Panc1 (cell line): ENCODE measurements around the gene CANT1. TPM values are rescaled to one million over a fixed set of nuclear protein-coding genes. Genes with fewer than 3 reads are reported as not detected.

Source experiments
- ATAC-seq: fragments of 200-7000 bp; cut with Tn5 transposase; 2 replicates; pipeline ENCODE4 v1.9.1; 2020; ENCODE audit warnings: mild to moderate bottlenecking, moderate library complexity
- BruUV-seq: library from RNA; stranded (reverse); fragments of 400-500 nt; replicated peaks from 2 replicates; lab custom pipeline; 2021; lab: Mats Ljungman, UMichigan
- CTCF ChIA-PET: fragments of 300-600 bp; sonication (Branson Sonifier 250); formaldehyde crosslinking; loops from one replicate; lab custom pipeline; 2022; ENCODE audit warnings: antibody characterized with exemption; lab: Charles Lee
- POLR2A ChIA-PET: fragments of 300-600 bp; sonication (Branson Sonifier 250); formaldehyde crosslinking; loops from one replicate; lab custom pipeline; 2022; ENCODE audit warnings: antibody characterized with exemption; lab: Charles Lee
- DNase-seq: peaks from one replicate; pipeline ENCODE4 v3.0.0-alpha.2; 2010; ENCODE audit warnings: low read depth, low spot score
- H3K27ac ChIP-seq: 2 replicates; pipeline ENCODE4 v1.5.1; 2011; ENCODE audit warnings: mild to moderate bottlenecking, low read length, inconsistent platforms
- H3K27me3 ChIP-seq: fragments of 200-500 bp; sonication (Bioruptor generic); 2 replicates; pipeline ENCODE4 v1.6.0; 2014; ENCODE audit warnings: low read length, inconsistent platforms; ENCODE audit not compliant: control insufficient read depth, insufficient read depth
- H3K36me3 ChIP-seq: fragments of 200-500 bp; sonication (Bioruptor generic); 2 replicates; pipeline ENCODE4 v1.5.1; 2014; ENCODE audit warnings: inconsistent platforms, mild to moderate bottlenecking, low read length, moderate library complexity; ENCODE audit not compliant: control insufficient read depth, insufficient read depth
- H3K4me1 ChIP-seq: 2 replicates; pipeline ENCODE4 v1.5.1; 2011; ENCODE audit warnings: inconsistent platforms, mild to moderate bottlenecking, low read length, moderate library complexity; ENCODE audit not compliant: control insufficient read depth, insufficient read depth
- H3K4me3 ChIP-seq, 2 experiments: 2 replicates each; pipeline ENCODE4 v1.5.1; 2011 to 2012; ENCODE audit warnings: low read depth in 2 of 2, low read length in 2 of 2, mild to moderate bottlenecking in 2 of 2, inconsistent platforms in 1 of 2, moderate library complexity in 1 of 2
- H3K9me3 ChIP-seq: fragments of 200-500 bp; sonication (Bioruptor generic); 2 replicates; pipeline ENCODE4 v1.5.1; 2014; ENCODE audit warnings: low read depth, mild to moderate bottlenecking, inconsistent platforms, low read length, moderate library complexity; ENCODE audit not compliant: control insufficient read depth, insufficient read depth
- CTCF ChIP-seq: fragments of 450-650 bp; IDR thresholded peaks from 2 replicates; pipeline ENCODE4 v1.5.1; 2017; ENCODE audit warnings: mild to moderate bottlenecking
- POLR2AphosphoS5 ChIP-seq: IDR thresholded peaks from 2 replicates; pipeline ENCODE4 v1.6.1; 2012; ENCODE audit warnings: mild to moderate bottlenecking, low read depth, low read length, moderate library complexity
- REST ChIP-seq, 2 experiments: IDR thresholded peaks; 2 replicates each; pipeline ENCODE4 v1.6.1; 2011 to 2012; ENCODE audit warnings: low read depth in 2 of 2, control low read depth in 1 of 2, low read length in 1 of 2, mild to moderate bottlenecking in 1 of 2, moderate library complexity in 1 of 2; ENCODE audit not compliant: insufficient read depth in 1 of 2
- SIN3A ChIP-seq: IDR thresholded peaks from 2 replicates; pipeline ENCODE4 v1.6.1; 2012; ENCODE audit warnings: low read depth, mild to moderate bottlenecking, low read length, moderate library complexity, borderline replicate concordance; ENCODE audit not compliant: insufficient read depth
- TCF7L2 ChIP-seq: IDR thresholded peaks from 2 replicates; pipeline ENCODE4 v1.6.1; 2011; ENCODE audit warnings: mild to moderate bottlenecking, low read depth, low read length, inconsistent platforms
- in situ Hi-C: cut with HindIII; loops from 2 replicates; pipeline ENCODE4 v1.10.0; 2016; ENCODE audit warnings: low sequenced_read_pairs, low pct_unique_long_range_greater_than_20kb
- intact Hi-C: fragments of 100-400 bp; cut with micrococcal nuclease; formaldehyde crosslinking; loops from one replicate; pipeline ENCODE4 v1.10.0; 2022; ENCODE audit not compliant: unreplicated experiment
- total RNA-seq: library from RNA; stranded (reverse); gene quantifications from one replicate; pipeline ENCODE4 v1.2.1, GENCODE V29; 2021; ENCODE audit not compliant: unreplicated experiment

The CANT1 gene
- total RNA-seq, 1 experiment from 2014 or later, result 160 TPM

GRCh38 chr17:79020631-79021301 lies 11.2 kb upstream of the CANT1 start:
- ChIA-PET CTCF (interaction anchor here (1.1 kb wide), 1 partner anchor 373 kb away, joined by 3 read pairs; no protein-coding TSS in a partner anchor), POLR2A (no interaction called here)

More at GRCh38 chr17:79020631-79021301, 11.2 kb upstream of the CANT1 start:
- Histone ChIP-seq H3K27me3 (peaks cover 26% of the 10 kb centered on the region), H3K27ac (no peak overlapping the region), H3K4me1 (peaks cover 5% of the 10 kb centered on the region), H3K4me3 (no peak overlapping the region), H3K9me3 (no peaks in the 10 kb centered on the region), H3K36me3 (no peaks in the 10 kb centered on the region; the same call in 1 of the 2 replicates)
- BruUV-seq, result no TSS peak
- intact Hi-C loops (no loop called here), in situ Hi-C loops (no loop called here)
- DNase-seq, result no peak
- TF ChIP-seq REST (IDR thresholded peaks at IDR 0.05; ENCODE audit: insufficient read depth in 1 of 2, low read depth in 2 of 2, low read length in 1 of 2) (no peak), CTCF (no peak), POLR2AphosphoS5 (no peak), TCF7L2 (no peak), SIN3A (no peak)
- ATAC-seq, result no peak
